H1 (cell line): ENCODE measurements around the gene MAPKAP1. TPM values are rescaled to one million over a fixed set of nuclear protein-coding genes. Genes with fewer than 3 reads are reported as not detected.

Experiments
- CBX8 ChIP-seq: fragments of 300-800, 300-1000 bp; sonication (generic); IDR thresholded peaks from 2 replicates; pipeline ENCODE4 v1.7.1; 2016; ENCODE audit warnings: low read depth, low read length, borderline replicate concordance
- CEBPB ChIP-seq: IDR thresholded peaks from 2 replicates; pipeline ENCODE4 v1.6.1; 2012; ENCODE audit warnings: low read depth, low read length
- PHF8 ChIP-seq: fragments of 200-600 bp; sonication (generic); conservative IDR thresholded peaks from 2 replicates; pipeline ENCODE4 v1.7.1; 2012; ENCODE audit warnings: low read depth, mild to moderate bottlenecking, inconsistent platforms, low read length, moderate library complexity
- RXRA ChIP-seq: IDR thresholded peaks from 2 replicates; pipeline ENCODE4 v1.6.1; 2011; ENCODE audit warnings: low read depth, mild to moderate bottlenecking, low read length, moderate library complexity; ENCODE audit not compliant: insufficient read depth
- SIN3A ChIP-seq, 2 experiments: IDR thresholded peaks in 1 of 2; conservative IDR thresholded peaks in 1 of 2; 2 replicates each; pipeline ENCODE4 v1.6.1; 2011 to 2012; ENCODE audit warnings: low read length in 2 of 2, improper control_type of control experiment in 1 of 2, low read depth in 1 of 2, mild to moderate bottlenecking in 1 of 2
- polyA plus RNA-seq, 7 experiments: library from polyadenylated mRNA; depleted of rRNA in 3 of 7; stranded (reverse) in 5 of 7; unstranded in 2 of 7; fragments of >200 nt in 5 of 7; fragments of 200-250 nt in 2 of 7; gene quantifications; 1 replicate in 5 of 7; 2 replicates in 1 of 7; 4 replicates in 1 of 7; pipeline versions ENCODE4 v1.2.1 to v1.2.3, GENCODE V29; 2011 to 2013; ENCODE audit warnings: missing spikeins in 2 of 7, mixed read lengths in 2 of 7
- total RNA-seq: library from RNA; stranded (reverse); fragmentation: NEBNext Ultra II Directional; extraction: Animal tissue kit (Norgen Biotek cat#: 25700); gene quantifications from 2 replicates; pipeline ENCODE4 v1.2.1, GENCODE V29; 2021
- TF ChIP-seq, protein P1 (sequence below): fragments of 300-600 bp; sonication (generic); IDR thresholded peaks from 2 replicates; pipeline ENCODE4 v1.7.1; 2012; ENCODE audit warnings: low read length, moderate library complexity, mild to moderate bottlenecking, inconsistent platforms; ENCODE audit not compliant: insufficient replicate concordance

MAPKAP1 gene
- total and polyA plus RNA-seq, 2 of the 8 experiments (the other 6 are each of a cell fraction or from before 2014, with no cell fraction given) = 79.2 to 140 TPM

- TF ChIP-seq, protein P1, sequence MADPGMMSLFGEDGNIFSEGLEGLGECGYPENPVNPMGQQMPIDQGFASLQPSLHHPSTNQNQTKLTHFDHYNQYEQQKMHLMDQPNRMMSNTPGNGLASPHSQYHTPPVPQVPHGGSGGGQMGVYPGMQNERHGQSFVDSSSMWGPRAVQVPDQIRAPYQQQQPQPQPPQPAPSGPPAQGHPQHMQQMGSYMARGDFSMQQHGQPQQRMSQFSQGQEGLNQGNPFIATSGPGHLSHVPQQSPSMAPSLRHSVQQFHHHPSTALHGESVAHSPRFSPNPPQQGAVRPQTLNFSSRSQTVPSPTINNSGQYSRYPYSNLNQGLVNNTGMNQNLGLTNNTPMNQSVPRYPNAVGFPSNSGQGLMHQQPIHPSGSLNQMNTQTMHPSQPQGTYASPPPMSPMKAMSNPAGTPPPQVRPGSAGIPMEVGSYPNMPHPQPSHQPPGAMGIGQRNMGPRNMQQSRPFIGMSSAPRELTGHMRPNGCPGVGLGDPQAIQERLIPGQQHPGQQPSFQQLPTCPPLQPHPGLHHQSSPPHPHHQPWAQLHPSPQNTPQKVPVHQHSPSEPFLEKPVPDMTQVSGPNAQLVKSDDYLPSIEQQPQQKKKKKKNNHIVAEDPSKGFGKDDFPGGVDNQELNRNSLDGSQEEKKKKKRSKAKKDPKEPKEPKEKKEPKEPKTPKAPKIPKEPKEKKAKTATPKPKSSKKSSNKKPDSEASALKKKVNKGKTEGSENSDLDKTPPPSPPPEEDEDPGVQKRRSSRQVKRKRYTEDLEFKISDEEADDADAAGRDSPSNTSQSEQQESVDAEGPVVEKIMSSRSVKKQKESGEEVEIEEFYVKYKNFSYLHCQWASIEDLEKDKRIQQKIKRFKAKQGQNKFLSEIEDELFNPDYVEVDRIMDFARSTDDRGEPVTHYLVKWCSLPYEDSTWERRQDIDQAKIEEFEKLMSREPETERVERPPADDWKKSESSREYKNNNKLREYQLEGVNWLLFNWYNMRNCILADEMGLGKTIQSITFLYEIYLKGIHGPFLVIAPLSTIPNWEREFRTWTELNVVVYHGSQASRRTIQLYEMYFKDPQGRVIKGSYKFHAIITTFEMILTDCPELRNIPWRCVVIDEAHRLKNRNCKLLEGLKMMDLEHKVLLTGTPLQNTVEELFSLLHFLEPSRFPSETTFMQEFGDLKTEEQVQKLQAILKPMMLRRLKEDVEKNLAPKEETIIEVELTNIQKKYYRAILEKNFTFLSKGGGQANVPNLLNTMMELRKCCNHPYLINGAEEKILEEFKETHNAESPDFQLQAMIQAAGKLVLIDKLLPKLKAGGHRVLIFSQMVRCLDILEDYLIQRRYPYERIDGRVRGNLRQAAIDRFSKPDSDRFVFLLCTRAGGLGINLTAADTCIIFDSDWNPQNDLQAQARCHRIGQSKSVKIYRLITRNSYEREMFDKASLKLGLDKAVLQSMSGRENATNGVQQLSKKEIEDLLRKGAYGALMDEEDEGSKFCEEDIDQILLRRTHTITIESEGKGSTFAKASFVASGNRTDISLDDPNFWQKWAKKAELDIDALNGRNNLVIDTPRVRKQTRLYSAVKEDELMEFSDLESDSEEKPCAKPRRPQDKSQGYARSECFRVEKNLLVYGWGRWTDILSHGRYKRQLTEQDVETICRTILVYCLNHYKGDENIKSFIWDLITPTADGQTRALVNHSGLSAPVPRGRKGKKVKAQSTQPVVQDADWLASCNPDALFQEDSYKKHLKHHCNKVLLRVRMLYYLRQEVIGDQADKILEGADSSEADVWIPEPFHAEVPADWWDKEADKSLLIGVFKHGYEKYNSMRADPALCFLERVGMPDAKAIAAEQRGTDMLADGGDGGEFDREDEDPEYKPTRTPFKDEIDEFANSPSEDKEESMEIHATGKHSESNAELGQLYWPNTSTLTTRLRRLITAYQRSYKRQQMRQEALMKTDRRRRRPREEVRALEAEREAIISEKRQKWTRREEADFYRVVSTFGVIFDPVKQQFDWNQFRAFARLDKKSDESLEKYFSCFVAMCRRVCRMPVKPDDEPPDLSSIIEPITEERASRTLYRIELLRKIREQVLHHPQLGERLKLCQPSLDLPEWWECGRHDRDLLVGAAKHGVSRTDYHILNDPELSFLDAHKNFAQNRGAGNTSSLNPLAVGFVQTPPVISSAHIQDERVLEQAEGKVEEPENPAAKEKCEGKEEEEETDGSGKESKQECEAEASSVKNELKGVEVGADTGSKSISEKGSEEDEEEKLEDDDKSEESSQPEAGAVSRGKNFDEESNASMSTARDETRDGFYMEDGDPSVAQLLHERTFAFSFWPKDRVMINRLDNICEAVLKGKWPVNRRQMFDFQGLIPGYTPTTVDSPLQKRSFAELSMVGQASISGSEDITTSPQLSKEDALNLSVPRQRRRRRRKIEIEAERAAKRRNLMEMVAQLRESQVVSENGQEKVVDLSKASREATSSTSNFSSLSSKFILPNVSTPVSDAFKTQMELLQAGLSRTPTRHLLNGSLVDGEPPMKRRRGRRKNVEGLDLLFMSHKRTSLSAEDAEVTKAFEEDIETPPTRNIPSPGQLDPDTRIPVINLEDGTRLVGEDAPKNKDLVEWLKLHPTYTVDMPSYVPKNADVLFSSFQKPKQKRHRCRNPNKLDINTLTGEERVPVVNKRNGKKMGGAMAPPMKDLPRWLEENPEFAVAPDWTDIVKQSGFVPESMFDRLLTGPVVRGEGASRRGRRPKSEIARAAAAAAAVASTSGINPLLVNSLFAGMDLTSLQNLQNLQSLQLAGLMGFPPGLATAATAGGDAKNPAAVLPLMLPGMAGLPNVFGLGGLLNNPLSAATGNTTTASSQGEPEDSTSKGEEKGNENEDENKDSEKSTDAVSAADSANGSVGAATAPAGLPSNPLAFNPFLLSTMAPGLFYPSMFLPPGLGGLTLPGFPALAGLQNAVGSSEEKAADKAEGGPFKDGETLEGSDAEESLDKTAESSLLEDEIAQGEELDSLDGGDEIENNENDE = no peak
- TF ChIP-seq PHF8 (no peak), SIN3A (conservative IDR thresholded peaks at IDR 0.05 in 1 of 2, IDR thresholded peaks at IDR 0.05 in 1 of 2; ENCODE audit: low read depth in 1 of 2, low read length in 2 of 2) (no peak), CEBPB (no peak), RXRA (no peak), CBX8 (no peak)
- TF ChIP-seq, all 59 proteins: peak for 0
Observed at GRCh38 chr9:125536167-125536772, 170.7 kb downstream of the MAPKAP1 start (continued).
